Effector memory CD4-positive, alpha-beta T cell (primary cell): Measurements from ENCODE around the gene FGD3.

Experiments
- DNase-seq, 3 donors: peaks; one replicate each; pipeline ENCODE4 v3.0.0-alpha.2; 2020
- H3K27ac ChIP-seq: 2 replicates; pipeline ENCODE4 v1.7.0; 2013; ENCODE audit warnings: mild to moderate bottlenecking, low read length, moderate library complexity; ENCODE audit not compliant: insufficient read depth, poor library complexity, severe bottlenecking
- H3K27me3 ChIP-seq: replicated peaks from 2 replicates; pipeline ENCODE4 v1.7.0; 2013; ENCODE audit warnings: mild to moderate bottlenecking, low read length; ENCODE audit not compliant: insufficient read depth, control insufficient read depth, poor library complexity, severe bottlenecking
- H3K36me3 ChIP-seq: 2 replicates; pipeline ENCODE4 v1.7.0; 2013; ENCODE audit warnings: mild to moderate bottlenecking, low read length, moderate library complexity; ENCODE audit not compliant: control insufficient read depth, insufficient read depth
- H3K4me1 ChIP-seq: 2 replicates; pipeline ENCODE4 v1.7.0; 2013; ENCODE audit warnings: low read length, mild to moderate bottlenecking; ENCODE audit not compliant: control insufficient read depth, insufficient read depth, poor library complexity, severe bottlenecking
- H3K4me3 ChIP-seq: 2 replicates; pipeline ENCODE4 v1.7.0; 2013; ENCODE audit warnings: low read length, low read depth, mild to moderate bottlenecking; ENCODE audit not compliant: insufficient read depth, poor library complexity, severe bottlenecking
- H3K9me3 ChIP-seq: 2 replicates; pipeline ENCODE4 v1.7.0; 2013; ENCODE audit warnings: mild to moderate bottlenecking, low read length, moderate library complexity; ENCODE audit not compliant: control insufficient read depth

Gene FGD3

DNA sequence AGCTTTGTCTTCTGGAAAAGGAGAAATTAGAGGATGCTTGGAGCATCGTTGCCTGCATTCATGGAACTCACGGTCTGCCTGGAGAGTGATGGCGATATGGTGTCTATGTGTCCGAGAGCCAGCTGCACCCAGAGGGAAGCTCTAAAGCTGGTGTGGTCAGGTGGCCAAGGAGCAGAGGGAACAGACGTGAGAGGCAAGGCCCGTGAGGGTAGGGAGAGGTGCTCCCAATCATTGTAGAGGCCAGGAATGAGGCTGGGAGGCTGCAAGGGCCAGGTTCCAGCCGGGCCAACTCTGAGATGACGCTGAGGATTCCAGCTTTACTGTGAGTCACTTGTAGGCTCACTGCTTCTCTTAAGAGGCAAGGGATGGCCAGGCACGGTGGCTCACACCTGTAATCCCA is 7.6 kb downstream of the FGD3 start:
- H3K9me3 ChIP-seq, result no peaks in the 10 kb centered on the region
- no peaks in the 10 kb centered on the region for H3K36me3 ChIP-seq
- no peak for DNase-seq
- no peaks in the 10 kb centered on the region for H3K27me3 ChIP-seq
- H3K4me3 ChIP-seq, result peak overlapping the region; percentile 38
- peak overlapping the region; percentile 79 for H3K27ac ChIP-seq
- H3K4me1 ChIP-seq, result peaks cover 62% of the 10 kb centered on the region

DNA sequence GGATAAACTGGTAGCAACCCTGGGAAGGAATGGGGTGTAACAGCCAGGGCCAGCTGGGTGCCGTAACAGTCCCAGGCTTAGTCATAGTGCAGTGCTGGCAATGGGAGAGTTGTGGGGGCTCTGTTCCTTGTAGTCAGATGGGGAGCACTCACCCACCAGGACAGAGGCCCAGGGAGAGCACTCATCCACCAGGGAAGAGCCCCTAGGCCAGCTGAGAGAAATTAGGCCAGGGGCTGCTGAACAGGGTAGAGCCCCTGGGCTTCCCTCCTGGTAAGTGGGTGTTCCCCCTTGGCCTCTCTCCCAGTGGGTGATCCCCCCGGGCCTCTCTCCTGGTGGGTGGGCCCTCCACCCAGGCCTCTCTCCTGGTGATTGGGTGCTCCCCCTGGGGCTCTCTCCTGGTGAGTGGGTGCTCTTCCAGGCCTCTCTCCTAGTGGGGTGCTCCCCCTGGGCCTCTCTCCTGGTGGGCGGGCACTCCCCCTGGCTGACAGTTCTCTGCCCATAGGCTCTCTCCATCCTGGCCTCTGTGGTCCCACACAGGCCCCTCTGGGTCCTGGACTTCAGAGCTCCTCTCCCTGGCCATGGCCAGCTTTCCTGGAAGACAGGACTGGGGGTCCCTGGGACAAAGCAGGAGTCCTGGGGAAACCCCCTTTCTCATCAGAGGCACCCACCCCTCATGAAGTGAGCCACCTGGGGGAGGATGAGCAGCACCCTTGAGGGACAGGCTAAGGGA is 13.4 kb downstream of the FGD3 start:
- no peak for DNase-seq
- Histone ChIP-seq H3K9me3 (no peaks in the 10 kb centered on the region), H3K4me1 (peaks cover 54% of the 10 kb centered on the region), H3K27ac (peak overlapping the region; percentile 90), H3K27me3 (no peaks in the 10 kb centered on the region), H3K4me3 (no peak overlapping the region), H3K36me3 (no peaks in the 10 kb centered on the region)

DNA sequence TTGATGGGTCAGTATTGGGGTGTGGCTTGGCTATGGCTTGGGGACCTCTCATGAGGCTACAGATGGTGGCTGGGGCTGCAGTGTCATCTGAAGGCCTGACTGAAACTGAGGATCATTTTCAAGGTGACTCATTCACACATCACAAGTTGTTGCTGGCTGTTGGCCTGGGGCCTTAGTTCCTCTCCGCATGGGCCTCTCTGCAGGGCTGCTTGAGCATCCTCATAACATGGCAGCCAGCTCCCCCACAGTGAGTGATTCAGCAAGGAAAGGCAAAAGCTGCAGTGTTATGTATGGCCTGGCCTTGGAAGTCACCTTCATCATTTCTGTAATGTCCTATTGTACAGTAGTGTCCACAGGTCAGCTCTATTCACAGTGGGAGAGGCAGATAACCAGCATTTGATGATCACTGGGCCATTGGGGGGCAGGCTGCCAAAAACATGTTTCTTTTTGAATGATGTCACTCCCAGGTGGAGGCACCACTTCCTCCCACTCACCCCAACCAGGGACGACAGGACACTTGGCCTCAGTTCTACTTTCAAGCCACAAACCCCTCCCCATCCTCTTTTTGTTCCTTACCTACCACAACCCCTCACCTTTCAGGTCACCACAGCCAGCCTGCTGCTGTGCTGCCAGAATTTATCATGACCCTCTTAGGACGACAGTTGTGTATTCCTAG is 14.4 kb downstream of the FGD3 start:
- no peaks in the 10 kb centered on the region for H3K27me3 ChIP-seq
- H3K27ac ChIP-seq, result peak overlapping the region; percentile 90
- DNase-seq, result no peak
- no peak overlapping the region for H3K4me3 ChIP-seq
- H3K36me3 ChIP-seq, result no peaks in the 10 kb centered on the region
- H3K4me1 ChIP-seq, result peaks cover 46% of the 10 kb centered on the region
- H3K9me3 ChIP-seq, result no peaks in the 10 kb centered on the region

DNA sequence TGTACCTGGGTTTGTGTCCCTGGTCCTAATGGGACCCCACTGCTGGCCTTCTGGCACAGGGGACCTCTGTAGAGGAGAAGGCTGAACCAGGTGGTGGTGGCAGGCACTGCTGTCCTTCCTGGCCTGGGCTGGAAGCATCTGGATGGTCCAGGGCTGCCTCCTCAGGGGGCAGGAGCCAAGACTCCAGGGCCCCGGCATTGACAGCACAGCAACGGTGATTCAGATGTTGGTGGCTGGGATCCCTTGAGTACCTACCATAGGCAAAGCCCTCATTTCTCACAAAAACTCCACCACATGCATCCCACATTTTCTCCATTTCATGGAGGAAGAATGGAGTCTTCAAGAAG is 15.0 kb downstream of the FGD3 start:
- peak overlapping the region; percentile 90 for H3K27ac ChIP-seq

DNA sequence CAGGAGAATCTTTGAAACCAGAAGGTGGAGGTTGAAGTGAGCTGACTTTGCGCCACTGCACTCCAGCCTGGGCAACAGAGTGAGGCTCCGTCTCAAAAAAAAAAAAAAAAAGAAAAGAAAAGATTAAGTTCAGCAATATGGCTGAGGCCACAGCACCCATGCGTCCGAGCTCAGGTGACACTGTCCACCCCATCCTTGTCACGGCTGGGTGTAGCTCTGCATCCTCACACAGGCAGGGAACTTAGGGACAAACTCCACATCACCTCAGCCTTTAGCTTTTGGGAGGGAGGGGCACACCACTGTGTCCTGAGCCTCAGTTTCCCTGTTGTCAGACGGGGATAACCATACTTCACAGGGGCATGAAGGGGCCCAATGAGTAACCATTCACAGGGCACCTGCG is 15.5 kb downstream of the FGD3 start:
- H3K36me3 ChIP-seq, result no peaks in the 10 kb centered on the region
- H3K4me3 ChIP-seq, result no peak overlapping the region
- H3K27me3 ChIP-seq, result no peaks in the 10 kb centered on the region
- H3K27ac ChIP-seq, result peak overlapping the region; percentile 90
- H3K4me1 ChIP-seq, result peaks cover 51% of the 10 kb centered on the region
- DNase-seq, result no peak
- no peaks in the 10 kb centered on the region for H3K9me3 ChIP-seq

More for the DNA sequence above, 15.0 kb downstream of the FGD3 start:
- H3K36me3 ChIP-seq, result no peaks in the 10 kb centered on the region
- no peak for DNase-seq
- no peak overlapping the region for H3K4me3 ChIP-seq
- H3K9me3 ChIP-seq, result no peaks in the 10 kb centered on the region
- no peaks in the 10 kb centered on the region for H3K27me3 ChIP-seq
- H3K4me1 ChIP-seq, result peaks cover 45% of the 10 kb centered on the region

- Histone ChIP-seq H3K36me3 (no peaks in the 10 kb centered on the region), H3K4me3 (peak overlapping the region; percentile 86), H3K27me3 (no peaks in the 10 kb centered on the region), H3K4me1 (peaks cover 63% of the 10 kb centered on the region), H3K9me3 (no peaks in the 10 kb centered on the region), H3K27ac (peak overlapping the region; percentile 90)
- DNase-seq, result peak; percentile 55 to 68 (median 62)
These were observed 16.7 kb downstream of the FGD3 start for GRCh38 chr9:92963831-92964606.

GRCh38 chr9:92964607-92965060 is 17.3 kb downstream of the FGD3 start:
- no peak for DNase-seq

GRCh38 chr9:92965061-92965758 is 17.9 kb downstream of the FGD3 start:
- H3K27ac ChIP-seq, result peak overlapping the region; percentile 90
- peak overlapping the region; percentile 86 for H3K4me3 ChIP-seq
- H3K9me3 ChIP-seq, result no peaks in the 10 kb centered on the region
- peaks cover 3% of the 10 kb centered on the region for H3K36me3 ChIP-seq
- H3K4me1 ChIP-seq, result peaks cover 69% of the 10 kb centered on the region
- no peaks in the 10 kb centered on the region for H3K27me3 ChIP-seq
- no peak for DNase-seq

More at GRCh38 chr9:92964607-92965060, 17.3 kb downstream of the FGD3 start:
- Histone ChIP-seq H3K4me1 (peaks cover 69% of the 10 kb centered on the region), H3K27me3 (no peaks in the 10 kb centered on the region), H3K4me3 (peak overlapping the region; percentile 86), H3K9me3 (no peaks in the 10 kb centered on the region), H3K27ac (peak overlapping the region; percentile 90), H3K36me3 (no peaks in the 10 kb centered on the region)

GRCh38 chr9:92965759-92966517 is 18.6 kb downstream of the FGD3 start:
- Histone ChIP-seq H3K27me3 (no peaks in the 10 kb centered on the region), H3K4me1 (peaks cover 69% of the 10 kb centered on the region), H3K4me3 (peak overlapping the region; percentile 86), H3K9me3 (no peaks in the 10 kb centered on the region), H3K27ac (peak overlapping the region; percentile 90), H3K36me3 (peaks cover 3% of the 10 kb centered on the region)
- no peak for DNase-seq
